NCI-H510A treated with DMSO at 0.1 percent for 48 hours (cell line): ENCODE measurements around the gene TMEM175.
"Not testable (repeated sequence)": the region's sequence is repeated elsewhere in the genome, so short reads cannot be mapped to it uniquely, and the experiment has no call there.

Experiments
- DNase-seq: peaks from one replicate; lab custom pipeline; 2025; lab: John Stamatoyannopoulos, UW

TMEM175 gene

DNA sequence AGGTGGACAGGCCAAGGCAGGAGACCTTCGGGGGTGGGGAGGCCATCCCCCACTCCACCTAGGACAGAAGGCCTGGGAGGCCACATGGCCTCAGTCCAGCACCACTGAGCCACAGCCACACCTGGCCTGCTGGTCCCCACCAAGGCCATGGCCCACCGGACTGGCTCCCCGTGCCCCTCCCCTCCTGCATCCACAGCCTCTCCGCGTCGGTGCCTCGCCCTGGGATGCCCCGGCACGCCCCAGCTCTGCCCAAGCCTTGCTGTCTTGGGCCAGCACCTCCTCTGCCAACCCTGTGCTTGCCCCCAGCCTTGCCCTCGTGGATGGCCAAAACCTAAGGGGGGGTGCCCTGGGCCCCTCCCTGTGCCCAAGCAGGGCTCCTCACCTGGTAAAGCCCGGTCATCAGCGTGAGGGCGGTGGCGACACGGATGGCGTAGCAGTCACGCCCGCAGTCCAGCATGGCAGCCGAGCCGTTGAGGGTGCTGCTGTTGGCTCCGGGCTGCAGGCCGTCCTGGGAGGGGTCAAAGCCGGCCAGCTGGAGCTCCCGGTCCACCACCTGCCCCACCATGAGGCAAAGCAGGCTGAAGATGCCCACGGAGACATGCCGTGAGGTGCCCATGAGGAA, 58.6 kb downstream of the TMEM175 start:
- DNase-seq = no peak

DNA sequence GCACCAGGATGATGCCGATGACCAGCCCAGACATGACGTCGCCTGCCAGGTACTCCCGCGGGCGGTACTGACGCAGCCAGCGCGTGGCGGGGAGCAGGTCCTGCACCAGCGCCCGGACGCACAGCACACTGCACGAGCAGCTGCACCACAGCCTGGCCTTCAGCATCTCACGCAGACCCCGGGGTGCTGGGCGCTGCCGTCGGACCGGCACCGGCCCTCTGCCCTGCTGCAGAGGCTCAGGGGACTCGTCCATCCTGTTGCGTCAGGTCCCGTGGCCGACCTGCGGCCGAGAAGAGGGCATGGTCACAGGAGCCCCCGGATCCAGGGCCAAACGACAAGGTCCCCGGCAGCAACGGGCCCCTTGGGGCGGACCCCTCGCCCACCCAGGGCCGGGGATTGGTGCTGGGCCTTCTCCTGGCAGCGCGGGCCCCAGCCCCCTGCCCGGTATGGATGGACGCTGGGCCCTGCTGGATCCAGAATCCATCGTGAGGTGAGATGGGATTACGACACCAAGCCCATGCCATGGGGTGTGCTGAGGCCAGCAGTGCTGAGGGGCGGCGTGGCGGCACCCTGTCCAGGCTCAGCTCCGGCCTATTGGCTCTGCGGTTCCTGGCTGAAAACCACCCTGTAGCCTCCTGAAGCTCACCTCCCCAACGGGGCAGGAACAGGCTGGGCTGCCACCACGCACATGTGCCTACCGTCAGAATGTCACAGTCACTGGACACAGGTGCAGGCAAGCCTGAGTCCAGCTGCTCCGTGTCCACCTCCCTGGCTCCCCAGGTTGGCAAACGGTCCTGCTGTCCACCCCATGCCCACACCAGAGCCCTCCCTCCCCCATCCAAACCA, 59.4 kb downstream of the TMEM175 start:
- DNase-seq = no peak

- no peak for DNase-seq
Observed at GRCh38 chr4:992297-993110, 60.2 kb downstream of the TMEM175 start.

DNA sequence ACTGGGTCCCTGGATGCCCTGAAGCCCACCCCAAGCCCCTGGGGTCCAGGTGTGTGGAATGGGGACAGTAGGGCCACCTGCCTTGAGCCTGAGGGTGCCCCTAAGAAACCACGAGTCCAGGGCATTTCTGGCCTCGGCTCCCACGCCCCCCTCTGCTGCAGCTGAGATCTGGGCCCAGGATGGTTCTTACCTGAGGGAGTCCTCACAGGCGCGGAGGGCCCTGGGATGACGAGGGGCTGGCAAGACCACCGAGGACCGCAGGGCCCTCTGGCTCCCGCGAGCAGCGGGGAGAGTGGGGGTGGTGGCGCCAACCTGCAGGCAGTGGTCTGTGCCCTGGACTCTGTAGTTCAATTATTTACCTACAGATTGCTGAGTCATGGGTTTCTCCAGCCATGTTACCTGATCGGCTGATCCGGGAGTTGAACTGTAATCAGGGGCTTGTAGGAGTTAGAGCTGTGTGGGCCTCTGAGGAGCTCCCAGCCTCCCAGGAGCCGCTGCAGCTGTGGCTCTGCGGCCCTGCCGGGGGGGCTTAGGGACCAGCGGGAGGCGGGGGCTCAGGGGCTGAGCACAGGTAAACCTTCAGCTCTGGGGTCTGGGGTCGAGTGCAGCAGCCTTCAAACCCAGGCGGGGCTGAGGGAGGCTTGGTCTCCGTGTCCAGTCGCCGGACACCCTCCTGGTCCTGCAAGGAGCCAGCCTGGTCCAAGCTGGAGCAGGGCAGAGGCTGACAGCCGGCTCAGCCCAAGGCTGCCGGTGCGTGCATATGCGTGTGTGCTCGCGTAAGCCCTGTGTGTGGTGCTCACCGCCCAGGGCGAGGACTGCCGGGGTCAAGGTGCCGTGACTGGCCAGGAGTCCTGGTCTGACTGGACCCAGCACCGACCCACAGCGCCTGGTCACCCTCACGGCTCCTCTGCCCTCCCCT, 61.1 kb downstream of the TMEM175 start, which contains the start of gene SLC26A1:
TSS of gene SLC26A1 (minus strand) at position 294 of the 919 bp plus-strand sequence. CDS start 1,701 bp downstream, outside the sequence.
- no peak for DNase-seq

- DNase-seq = no peak
Observed at GRCh38 chr4:995311-996026, 63.2 kb downstream of the TMEM175 start.

- no peak for DNase-seq
Observed at GRCh38 chr4:996030-996996, 64.1 kb downstream of the TMEM175 start.

DNA sequence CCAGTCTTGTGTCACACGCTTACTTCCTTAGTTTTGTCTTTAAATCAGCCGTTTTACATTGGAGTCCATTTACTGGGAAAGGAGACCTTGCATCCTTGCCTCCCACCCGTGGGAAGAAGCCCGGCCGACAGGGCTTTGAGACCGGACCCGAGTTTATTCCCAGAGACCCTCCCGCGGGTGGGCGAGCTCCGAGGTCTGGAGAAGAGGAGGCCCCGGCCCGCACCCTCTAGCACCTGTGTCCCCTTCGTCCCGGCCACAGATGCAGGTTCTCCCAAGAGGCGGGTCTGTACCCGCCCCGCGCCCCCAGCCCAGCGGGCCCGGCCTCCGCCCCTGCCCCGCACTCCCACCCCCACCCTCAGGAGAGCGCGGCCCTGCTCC, 64.7 kb downstream of the TMEM175 start:
- DNase-seq = no peak

- DNase-seq = no peak
Observed at GRCh38 chr4:997375-998071, 65.3 kb downstream of the TMEM175 start.

- no peak for DNase-seq
Observed at GRCh38 chr4:998096-998691, 65.9 kb downstream of the TMEM175 start.

- not testable (repeated sequence) for DNase-seq
Observed at GRCh38 chr4:999240-999863, 67.1 kb downstream of the TMEM175 start.

DNA sequence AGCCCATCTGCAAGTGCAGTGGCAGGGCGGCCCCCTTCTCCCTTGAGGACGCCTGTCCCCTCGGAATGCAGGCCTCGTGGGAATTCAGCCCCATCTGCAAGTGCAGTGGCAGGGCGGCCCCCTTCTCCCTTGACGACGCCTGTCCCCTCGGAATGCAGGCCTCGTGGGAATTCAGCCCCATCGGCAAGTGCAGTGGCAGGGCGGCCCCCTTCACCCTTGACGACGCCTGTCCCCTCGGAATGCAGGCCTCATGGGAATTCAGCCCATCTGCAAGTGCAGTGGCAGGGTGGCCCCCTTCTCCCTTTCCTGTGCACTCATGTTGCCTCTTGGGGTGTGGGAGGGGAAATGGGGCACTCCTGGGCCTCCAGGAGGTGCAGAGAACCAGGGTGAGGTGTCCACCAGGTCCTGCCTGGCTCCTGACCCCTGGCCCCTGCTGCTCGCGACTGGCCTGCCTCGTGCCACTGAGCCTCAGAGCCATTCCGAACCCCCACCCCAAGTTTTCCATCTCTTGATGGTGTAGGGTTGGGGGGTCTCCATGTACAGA, 67.7 kb downstream of the TMEM175 start:
- no peak for DNase-seq

DNA sequence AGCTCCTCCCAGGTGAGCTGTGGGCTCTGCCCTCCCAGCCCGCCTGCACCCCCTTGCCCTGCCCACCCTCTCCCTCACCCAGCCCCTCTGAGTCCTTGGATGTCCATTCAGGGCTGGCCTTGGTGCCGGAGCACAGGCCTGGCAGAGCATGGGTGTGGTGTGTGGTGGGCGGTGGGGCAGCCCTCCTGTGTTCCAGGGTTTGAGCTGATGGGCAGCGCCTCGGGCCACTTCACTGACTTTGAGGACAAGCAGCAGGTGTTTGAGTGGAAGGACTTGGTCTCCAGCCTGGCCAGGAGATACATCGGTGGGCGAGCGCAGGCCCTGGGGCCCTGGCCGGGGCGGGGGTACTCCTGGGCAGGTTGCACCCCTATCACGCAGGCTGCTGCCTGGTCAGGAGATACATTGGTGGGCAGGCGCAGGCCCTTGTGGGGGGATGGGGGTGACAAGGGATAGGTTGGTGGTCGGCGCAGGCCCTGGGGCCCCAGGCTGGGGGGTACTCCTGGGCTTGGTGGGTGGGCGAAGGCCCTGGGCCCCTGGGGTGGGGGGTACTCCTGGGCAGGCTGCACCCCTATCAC, 68.5 kb downstream of the TMEM175 start:
- no peak for DNase-seq

DNA sequence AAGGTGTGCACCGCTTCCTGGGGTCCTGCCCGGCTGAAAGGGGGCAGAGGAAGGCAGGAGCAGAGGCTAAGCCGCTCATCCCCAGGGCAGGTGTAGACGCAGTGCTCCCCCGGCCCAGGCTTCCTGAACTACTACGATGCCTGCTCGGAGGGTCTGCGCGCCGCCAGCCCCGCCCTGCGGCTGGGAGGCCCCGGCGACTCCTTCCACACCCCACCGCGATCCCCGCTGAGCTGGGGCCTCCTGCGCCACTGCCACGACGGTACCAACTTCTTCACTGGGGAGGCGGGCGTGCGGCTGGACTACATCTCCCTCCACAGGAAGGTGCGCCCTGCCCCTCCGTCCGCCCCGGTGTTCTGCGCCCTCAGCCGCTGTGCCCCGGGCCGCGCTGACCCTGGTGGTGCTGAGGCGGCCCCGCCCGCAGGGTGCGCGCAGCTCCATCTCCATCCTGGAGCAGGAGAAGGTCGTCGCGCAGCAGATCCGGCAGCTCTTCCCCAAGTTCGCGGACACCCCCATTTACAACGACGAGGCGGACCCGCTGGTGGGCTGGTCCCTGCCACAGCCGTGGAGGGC, 69.4 kb downstream of the TMEM175 start:
- no peak for DNase-seq

GRCh38 chr4:1002131-1002630, 69.9 kb downstream of the TMEM175 start:
- DNase-seq = no peak

DNA sequence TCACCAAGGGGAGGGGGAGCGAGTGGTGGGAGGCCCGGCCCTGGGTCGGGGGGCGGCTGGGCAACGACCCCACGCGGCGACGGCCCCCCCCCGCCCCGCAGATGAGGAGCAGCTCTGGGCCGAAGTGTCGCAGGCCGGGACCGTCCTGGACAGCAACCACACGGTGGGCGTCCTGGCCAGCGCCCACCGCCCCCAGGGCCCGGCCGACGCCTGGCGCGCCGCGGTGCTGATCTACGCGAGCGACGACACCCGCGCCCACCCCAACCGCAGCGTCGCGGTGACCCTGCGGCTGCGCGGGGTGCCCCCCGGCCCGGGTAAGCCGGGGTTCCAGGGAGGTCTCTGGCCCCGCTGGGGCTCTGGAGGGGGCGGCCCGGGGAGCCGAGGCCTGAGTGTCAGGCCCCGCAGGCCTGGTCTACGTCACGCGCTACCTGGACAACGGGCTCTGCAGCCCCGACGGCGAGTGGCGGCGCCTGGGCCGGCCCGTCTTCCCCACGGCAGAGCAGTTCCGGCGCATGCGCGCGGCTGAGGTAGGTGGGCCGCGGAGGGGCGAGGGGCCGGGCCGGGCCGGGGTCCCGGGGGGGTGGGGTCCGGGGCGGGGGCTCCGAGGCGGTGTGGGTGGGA, 70.5 kb downstream of the TMEM175 start:
- DNase-seq = no peak

DNA sequence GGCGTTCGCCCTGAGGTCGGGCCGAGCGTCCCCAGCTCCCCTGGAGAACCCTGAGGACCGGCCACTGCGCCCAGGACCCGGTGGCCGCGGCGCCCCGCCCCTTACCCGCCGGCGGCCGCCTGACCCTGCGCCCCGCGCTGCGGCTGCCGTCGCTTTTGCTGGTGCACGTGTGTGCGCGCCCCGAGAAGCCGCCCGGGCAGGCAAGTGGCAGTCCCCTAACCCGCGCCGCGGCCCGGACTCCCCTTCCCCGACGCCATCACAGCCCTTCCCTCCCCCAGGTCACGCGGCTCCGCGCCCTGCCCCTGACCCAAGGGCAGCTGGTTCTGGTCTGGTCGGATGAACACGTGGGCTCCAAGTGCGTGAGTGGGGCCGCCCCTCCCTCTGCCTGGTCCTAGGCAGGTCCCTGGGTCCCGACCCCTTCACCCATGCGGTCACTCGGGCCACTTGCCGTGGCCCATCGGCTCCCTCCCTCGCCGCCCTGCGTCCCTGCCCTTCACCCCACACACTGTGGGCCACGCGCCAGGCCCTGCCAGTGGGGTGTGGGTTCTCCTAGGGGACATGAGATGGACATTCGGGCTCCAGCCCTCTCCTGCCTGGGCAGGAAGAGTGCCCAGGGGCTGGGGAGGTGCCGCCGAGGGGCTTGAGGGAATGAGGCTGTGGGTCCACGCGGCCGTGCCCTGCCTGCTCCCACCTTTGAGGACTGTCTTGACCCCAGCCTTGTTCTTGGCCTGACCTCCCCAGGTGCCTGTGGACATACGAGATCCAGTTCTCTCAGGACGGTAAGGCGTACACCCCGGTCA, 71.2 kb downstream of the TMEM175 start:
- no peak for DNase-seq
